Ramos (cell line): ENCODE data around the gene ACBD4.

Experiments used
- in situ Hi-C: fragments of 300-500 bp; cut with MboI; formaldehyde crosslinking; loops from one replicate; pipeline ENCODE4 v1.14.3; 2022; ENCODE audit warnings: low sequenced_read_pairs; ENCODE audit not compliant: unreplicated experiment

Gene ACBD4, protein sequence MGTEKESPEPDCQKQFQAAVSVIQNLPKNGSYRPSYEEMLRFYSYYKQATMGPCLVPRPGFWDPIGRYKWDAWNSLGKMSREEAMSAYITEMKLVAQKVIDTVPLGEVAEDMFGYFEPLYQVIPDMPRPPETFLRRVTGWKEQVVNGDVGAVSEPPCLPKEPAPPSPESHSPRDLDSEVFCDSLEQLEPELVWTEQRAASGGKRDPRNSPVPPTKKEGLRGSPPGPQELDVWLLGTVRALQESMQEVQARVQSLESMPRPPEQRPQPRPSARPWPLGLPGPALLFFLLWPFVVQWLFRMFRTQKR

DNA sequence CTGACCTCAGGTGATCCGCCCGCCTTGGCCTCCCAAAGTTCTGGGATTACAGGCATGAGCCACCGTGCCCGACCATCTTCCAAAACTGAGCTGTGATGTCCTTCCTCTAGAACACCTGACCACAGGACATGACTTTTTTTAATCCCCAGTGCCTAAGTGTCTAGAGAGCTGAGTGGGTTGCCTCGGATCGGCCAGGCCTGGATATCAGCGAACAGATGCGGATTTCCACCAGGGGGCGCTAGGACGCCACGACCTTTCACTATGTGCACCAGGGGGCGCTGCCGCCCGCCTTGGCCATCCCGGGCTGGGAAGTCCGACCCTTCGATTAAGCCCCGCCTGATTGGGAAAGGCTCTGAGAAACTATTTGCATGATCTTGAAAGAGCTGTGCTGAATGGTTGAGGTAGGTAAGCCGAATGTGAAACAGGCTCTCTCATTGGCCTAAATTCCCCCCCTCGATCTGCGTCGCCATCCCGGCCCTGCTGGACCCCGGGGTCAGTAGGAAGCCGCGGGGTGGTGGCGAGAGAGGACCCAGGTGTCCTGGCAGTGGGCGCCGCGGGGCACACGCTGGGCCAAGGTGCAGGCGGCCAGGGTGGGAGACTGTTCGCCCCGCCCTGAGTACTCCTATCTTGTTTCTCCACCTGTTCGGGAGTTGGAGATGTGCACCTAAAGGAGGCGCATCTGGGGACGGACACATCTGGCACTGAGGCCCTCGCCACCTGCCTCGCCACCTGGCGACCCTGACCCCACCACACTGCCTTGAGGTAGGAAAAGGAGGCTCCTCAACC, at the start of gene ACBD4:
ACBD4 (plus strand) TSS at position 496 of the 786 bp plus-strand sequence. CDS start 458 bp downstream, outside the sequence.
- in situ Hi-C loops = no loop called here

DNA sequence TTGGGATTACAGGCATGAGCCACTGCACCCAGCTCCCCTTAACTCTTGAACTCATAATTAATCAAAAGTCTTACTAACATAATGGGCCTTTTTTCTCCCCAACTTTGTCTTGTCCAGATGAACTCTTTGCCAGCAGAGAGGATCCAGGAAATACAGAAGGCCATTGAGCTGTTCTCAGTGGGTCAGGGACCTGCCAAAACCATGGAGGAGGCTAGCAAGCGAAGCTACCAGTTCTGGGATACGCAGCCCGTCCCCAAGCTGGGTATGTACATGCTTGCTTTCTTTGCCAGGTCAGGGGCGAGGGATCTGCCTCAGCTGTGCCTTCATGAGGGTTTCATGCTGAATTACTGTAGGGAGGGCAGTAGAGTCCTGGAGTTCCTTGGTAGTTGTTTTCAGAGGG, 49.1 kb upstream of the ACBD4 start:
- in situ Hi-C loops = no loop called here

DNA sequence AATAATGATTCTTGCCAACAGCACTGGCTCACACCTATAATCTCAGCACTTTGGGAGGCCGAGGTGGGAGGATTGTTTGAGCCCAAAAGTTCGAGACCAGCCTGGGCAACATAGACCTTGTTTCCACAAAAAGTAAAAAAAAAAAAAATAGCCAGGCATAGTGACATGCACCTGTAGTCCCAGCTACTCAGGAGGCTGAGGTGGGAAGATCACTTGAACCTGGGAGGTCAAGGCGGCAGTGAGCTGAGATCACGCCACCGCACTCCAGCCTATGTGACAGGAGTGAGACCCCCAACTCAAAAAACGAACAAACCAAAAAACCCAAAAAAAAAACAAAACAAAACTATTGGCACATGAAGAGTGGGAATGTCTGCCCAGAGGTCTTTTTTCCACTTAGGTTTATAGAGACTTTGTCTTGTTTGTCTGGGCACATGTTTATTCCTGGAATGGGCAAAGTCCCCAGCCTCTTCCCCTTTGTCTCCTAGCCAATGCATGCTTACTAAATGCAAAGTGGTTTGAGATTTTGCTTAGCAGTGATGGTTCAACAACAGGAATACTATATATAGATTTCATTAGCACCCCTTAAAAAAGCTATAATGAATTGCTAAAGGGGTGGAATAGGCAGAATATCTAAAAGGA, 48.5 kb upstream of the ACBD4 start:
- in situ Hi-C loops = no loop called here

- in situ Hi-C loops = no loop called here
These were observed 47.9 kb upstream of the ACBD4 start for GRCh38 chr17:45087504-45087975.

GRCh38 chr17:45087978-45088377, 47.5 kb upstream of the ACBD4 start:
- in situ Hi-C loops = no loop called here

DNA sequence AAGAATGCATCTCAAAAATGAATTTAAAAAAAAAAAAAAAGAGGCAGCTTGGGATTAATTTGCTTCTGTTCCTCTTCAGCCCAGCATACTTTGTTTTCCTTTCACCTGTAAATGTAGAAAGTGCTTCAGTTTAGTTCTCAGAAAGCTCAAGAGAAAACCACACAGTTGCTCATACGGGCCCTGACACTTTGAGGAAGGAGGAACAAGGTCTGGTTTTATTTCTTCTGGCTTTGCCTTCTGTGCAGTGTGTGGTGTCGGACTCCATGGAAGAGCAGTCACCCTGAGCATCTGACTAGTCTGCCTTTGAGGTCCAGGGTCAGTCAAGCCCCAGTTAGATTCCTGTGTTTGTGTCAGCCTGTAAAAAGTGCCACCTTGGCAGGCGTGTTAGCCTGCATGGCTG, 46.7 kb upstream of the ACBD4 start:
- in situ Hi-C loops = no loop called here

DNA sequence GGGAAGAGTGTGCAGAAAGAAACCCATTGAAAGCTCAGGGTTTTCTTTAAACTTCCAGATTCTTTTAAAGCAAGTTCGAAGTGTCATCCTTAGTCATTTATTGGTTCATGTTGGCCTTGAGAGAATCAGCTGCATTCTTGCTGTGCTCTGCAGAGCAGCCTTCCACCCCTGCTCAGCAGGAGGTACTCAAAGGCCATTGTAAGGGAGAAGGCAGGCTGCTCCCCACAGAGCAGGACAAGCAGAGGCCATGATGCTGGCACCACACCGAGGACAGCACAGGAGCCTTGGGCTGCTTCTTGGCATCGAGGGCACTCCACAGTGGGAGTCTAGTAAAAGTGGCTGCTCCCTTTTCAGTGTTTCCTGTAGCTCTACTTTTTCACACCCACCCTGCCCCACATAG, 44.8 kb upstream of the ACBD4 start:
- in situ Hi-C loops = no loop called here

- in situ Hi-C loops = no loop called here
These were observed 43.6 kb upstream of the ACBD4 start for GRCh38 chr17:45091778-45092425.

DNA sequence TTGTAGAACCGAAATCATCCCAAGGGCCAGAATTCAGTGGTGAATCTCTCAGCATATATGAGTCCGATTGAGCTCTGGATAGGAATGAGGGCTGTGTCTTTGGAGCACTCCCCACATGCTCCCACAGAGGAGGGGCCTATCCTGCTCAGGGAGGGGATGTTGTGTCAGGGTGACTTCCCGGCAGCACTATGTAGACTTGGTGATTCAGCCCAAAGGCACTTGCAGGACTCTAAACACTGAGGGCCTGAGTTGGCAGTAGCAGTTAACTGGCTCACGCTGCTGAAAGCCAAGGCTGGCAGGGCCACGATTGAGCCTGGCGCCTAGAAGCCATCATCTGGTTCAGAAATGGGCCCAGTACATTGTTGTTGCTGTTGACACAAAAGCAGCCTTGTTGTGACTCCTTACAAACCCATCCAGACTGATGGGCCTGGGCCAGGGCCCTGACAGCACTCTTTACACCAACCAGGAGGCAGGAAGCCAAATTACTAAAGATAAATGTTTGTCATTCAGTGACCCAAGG, 42.5 kb upstream of the ACBD4 start:
- in situ Hi-C loops = no loop called here

GRCh38 chr17:45093444-45094110, 41.9 kb upstream of the ACBD4 start:
- in situ Hi-C loops = no loop called here

- in situ Hi-C loops = no loop called here
These were observed 39.3 kb upstream of the ACBD4 start for GRCh38 chr17:45096141-45096540.

- in situ Hi-C loops = no loop called here
These were observed 38.6 kb upstream of the ACBD4 start for GRCh38 chr17:45096926-45097325.

DNA sequence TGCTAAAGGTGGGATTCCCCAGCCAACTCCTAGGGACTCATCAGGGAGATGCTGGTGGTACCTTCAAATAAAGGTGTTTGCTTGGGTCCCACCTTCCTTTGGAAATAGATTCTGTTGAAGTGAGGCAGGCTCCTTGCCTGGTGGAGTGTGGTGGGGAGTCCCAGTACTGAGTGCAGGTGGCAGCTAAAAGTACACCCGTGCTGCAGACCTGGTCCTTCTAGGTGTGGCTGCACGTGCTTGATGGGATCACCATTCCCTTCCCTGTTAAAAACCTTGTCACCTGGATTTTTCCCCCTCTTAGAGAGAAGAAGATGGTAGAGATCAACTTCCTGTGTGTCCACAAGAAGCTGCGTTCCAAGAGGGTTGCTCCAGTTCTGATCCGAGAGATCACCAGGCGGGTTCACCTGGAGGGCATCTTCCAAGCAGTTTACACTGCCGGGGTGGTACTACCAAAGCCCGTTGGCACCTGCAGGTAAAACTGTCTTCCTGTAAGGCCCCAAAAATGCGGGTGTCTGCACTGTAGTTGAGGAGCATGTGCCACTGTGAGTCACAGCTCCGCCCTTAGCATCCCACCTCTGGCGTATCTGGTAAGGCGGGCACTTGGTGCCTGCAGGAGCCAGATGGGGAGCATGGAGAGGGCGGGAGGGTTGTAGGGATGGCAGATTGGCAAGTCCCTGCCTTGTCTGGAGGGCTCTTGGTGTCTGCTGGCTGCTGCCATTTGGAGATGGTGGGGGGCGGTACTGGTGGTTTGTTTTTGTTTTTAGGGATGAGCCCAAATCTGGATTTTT, 37.2 kb upstream of the ACBD4 start:
- in situ Hi-C loops = no loop called here

GRCh38 chr17:45098869-45099616, 36.4 kb upstream of the ACBD4 start:
- in situ Hi-C loops = no loop called here

- in situ Hi-C loops = loop anchor here (10.0 kb wide), 1 partner anchor 327 kb away; no protein-coding TSS in a partner anchor
These were observed 34.0 kb upstream of the ACBD4 start for GRCh38 chr17:45101546-45101882.

DNA sequence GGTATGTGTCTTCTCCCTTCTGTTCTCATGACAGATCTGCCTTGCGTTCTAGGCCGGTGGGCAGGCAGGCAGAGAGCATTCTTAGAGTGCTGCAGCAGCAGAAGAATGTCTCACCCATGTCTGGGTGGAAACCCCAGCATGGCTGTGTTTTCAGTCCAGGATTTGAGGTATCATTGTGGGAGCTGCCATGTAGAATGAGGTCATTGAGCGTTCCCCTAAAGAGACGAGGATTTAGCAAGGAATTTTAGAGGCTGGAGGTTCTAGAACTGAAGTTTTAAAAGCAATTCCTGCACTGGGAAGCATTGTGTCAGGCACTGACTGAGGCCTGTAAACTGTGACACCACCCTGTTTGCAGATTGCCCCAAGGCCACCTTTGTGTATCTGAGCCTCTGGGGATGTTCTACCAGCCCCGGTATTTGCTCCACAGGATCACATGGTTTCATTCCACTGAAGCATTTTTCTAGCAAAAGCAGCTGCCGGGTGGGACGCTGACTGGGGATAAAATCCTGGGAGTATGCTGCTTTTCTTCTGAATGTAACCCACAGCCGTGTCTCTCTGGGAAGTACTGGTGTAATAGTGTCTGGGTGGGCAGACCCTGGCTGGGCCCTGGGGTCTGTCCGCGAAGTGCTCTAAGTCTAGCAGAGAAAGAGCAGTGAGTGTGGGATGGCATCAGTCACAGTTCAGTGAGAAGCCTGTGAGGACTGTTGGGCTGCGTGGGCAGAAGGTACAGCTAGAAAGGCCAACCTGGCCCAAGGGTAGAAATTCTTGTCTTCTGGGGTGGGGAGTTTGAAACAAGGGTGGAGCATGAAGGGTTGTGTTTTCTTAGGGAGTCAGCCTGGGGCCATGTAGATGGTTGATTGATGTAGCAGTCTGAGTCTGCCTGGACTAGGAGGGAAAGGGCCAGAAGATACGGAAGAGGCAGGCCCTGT, 33.3 kb upstream of the ACBD4 start:
- in situ Hi-C loops = loop anchor here (10.0 kb wide), 1 partner anchor 327 kb away; no protein-coding TSS in a partner anchor

GRCh38 chr17:45102856-45103255, 32.6 kb upstream of the ACBD4 start:
- in situ Hi-C loops = loop anchor here (10.0 kb wide), 1 partner anchor 328 kb away; no protein-coding TSS in a partner anchor
